ENCODE data around the gene EZR.

The EZR gene

GRCh38 chr6:158757753-158758090 lies 61.4 kb downstream of the EZR start:
- no peak for DNase-seq

DNA sequence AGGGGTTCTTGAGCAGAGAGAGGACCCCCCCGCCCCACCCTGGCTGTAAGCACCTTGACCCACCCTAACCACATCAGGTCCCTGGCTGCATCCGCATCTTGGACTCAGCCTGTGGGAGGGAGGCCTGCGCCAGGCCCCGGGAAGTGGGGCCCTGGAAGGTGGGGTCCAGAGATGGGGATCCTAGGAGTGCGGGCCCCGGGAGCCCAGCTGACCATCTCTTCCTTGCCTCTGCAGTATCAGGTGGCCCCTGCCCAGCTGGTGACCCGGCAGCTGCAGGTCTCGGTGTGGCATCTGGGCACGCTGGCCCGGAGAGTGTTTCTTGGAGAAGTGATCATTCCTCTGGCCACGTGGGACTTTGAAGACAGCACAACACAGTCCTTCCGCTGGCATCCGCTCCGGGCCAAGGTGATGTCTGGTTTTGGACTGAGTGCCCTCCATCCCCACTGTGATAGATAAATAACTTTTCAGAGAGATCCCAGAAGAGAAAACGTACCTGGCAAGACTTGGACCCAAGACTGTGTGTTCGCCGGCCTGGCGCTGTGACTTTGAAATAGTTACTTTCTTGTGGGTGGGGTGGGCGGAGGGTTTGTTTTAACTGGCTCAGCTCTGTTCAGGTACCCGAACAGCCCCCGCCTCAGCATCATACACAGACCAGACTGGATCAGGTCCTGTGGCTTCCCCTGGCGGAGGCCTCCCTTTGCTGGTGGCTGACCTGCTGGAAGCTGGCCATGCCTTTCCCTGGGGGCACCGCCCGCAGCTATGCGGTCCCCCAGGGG lies 62.0 kb downstream of the EZR start:
- DNase-seq, result no peak

- no peak for DNase-seq
Measured at GRCh38 chr6:158756126-158756525, 63.0 kb downstream of the EZR start.

DNA sequence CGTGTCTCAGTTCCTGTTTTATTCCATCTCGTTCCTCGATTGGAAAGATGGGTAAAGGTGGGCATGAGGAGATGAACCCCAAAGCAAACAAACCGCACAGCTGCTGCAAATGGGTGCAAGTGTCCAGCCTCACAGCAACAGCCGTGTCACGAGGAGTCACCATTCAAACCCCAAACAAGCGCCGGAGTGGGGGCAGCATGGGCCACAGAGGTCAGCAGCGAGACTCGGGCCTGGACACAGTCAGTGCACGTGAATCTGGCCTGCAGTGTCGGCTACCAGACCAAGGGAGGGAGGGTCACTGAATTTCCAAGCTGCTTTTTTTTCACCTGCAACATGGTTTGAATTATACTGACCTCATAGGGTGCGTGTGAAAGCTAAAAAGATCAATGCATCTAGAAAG lies 63.5 kb downstream of the EZR start:
- DNase-seq, result no peak

DNA sequence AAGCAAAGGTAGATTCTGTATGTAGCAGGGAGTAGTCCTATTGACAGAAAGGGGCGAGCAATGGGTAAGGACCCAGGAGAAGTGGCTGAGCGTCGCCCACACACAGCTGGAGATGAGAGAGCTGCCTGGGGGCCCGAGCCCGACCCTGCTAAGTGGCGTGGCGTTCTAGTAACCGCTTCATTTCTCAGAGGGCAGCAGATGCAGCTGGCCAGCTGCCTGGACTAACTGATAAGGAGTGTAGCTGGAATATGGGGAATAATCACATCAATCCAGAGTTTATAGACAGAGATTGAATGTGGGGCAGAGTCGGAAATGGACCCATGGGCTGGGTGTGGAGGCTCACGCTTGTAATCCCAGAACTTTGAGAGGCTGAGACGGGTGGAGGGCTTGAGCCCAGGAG lies 64.4 kb downstream of the EZR start:
- DNase-seq, result no peak

GRCh38 chr6:158753811-158754210 lies 65.4 kb downstream of the EZR start:
- no peak for DNase-seq

DNA sequence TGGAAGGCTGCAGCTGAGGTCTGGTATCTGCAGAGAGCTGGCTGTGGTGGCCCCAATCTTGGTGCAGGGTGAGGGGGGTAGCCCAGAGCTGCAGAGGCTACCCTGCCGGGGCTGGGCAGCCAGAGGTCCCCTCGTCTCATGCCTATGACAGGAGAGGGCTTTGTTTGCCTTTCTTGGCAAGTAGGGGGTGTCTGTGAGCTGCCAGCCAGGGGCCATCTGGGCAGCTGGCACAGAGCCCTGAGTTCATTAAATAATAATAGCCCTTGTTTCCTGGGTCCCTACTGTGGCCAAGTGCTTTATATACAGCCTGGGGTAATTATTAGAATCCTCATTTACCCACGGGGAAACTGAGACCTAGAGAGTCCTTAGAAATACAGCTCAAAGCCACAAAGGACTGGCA lies 66.6 kb downstream of the EZR start:
- DNase-seq, result no peak

- no peak for DNase-seq
Measured at GRCh38 chr6:158751921-158752320, 67.2 kb downstream of the EZR start.

GRCh38 chr6:158751224-158751623 lies 67.9 kb downstream of the EZR start:
- no peak for DNase-seq

- DNase-seq, result no peak
Measured at GRCh38 chr6:158744986-158745430, 74.2 kb downstream of the EZR start.

DNA sequence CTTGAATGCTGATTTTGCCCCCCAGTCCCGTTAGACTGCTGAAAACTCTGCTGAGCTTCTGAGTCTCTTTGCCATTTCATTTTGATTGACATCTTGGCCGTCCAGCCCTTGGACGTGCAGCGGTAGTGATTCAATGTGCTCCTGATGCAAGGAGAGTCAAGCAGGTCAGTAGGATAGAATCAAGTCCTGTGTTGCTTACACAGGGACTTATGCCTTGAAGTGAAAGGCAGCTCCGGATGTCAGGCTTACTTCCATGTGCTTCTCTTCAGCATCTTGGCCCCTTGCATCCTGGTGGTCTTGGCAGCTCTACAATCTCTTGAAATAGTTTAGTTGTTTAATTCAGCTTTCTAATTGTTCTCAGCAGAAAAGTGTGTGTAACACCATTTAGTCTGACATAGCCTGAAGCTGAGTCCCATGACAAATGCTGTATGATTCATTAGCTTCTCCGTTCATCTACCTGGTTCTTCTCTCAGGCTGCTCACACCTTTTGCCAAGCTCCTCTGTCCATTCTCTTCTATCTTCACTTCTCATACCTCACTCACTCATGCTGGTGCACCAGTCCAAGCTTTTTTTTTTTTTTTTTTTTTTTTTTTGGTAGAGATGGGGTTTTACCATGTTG lies 76.0 kb downstream of the EZR start:
- no peak for DNase-seq

- no peak for DNase-seq
Measured at GRCh38 chr6:158739673-158740072, 79.5 kb downstream of the EZR start.

- DNase-seq, result no peak
Measured at GRCh38 chr6:158737710-158738615, 81.2 kb downstream of the EZR start.

DNA sequence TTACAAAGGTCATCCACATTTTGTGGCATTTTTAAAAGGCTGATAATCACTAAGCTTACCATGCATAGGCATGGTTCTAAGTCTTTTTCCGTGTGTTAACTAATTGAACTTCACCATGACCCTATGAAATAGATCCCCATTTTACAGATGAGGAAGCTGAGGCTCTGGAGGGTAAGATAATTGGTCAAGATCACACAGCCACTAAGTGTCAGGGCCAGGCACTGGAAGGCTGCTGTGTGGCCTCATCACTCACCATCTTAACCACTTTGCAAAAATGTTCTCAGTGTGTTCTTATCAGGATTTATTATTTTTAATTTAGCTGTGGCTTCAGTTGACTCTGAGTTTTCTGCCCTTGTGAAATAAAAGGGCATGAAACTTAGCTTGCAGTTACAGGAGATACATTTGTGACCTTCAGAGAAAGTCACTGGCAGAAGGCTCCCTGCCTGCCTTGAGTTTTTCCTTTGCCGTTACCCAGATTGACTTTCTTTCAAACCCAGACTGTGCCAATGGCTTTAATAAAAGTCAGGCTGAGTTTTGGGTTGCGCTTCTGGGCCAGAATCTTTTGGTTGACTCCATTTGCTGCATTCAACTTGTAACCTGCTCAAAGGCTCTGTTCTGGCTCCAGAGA lies 82.0 kb downstream of the EZR start:
- no peak for DNase-seq

DNA sequence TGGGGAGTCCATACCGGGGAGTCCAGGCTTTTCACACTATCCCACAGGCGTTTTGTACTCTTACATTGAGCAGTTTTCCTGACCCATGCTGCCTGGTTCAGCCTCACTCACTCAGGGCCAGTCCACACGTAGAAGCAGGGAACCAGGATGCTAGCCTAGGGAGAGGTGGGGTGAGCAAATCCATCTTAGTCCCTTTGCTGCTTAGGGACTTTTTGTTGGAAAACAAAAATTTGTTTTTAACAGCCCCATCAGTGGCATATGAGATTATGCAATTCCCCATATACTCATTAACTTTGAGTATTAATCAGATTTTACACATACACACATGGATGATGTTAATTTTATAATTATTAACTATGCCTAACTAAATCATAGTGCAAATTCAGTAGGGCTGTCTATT lies 84.2 kb downstream of the EZR start:
- no peak for DNase-seq

DNA sequence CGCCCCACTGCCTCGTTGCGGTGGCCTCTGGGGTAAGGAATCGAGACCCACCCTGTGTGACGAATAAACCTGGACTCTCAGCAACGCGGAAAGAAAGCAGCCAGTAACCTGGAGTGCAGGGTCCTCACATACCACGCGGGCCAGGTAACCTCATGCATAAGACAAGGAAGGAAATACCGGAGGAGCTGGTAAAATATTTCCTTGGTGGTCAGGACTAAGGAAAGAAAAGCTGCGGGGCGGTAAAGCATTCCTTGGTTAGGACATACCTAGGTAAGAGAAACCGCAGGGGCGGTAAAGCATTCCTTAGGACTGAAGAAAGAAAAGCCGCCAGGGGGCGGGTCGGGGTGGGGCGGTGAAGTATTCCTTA lies 88.6 kb downstream of the EZR start:
- DNase-seq, result no peak

GRCh38 chr6:158729906-158730540 lies 89.1 kb downstream of the EZR start:
- no peak for DNase-seq

DNA sequence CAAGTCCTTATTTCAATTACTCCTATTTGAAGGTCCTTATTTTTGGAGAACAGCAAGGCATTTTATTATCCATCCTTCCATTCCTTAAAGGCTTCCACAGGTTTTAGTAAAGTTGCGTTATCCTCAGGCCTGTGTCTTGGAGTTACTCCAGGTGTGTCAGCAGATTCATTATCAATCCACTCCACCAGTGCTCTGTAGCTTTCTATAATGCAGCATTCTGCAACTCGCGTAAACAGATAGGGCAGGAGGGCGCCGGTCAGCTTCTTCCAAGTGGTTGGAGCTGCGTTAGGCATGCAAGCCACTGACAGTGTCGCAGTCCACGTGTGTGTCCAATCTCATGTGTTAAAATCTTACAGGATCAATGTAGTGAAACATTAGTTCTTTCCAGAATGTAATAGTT lies 93.5 kb downstream of the EZR start:
- DNase-seq, result no peak

- no peak for DNase-seq
Measured at GRCh38 chr6:158722176-158722729, 96.9 kb downstream of the EZR start.

DNA sequence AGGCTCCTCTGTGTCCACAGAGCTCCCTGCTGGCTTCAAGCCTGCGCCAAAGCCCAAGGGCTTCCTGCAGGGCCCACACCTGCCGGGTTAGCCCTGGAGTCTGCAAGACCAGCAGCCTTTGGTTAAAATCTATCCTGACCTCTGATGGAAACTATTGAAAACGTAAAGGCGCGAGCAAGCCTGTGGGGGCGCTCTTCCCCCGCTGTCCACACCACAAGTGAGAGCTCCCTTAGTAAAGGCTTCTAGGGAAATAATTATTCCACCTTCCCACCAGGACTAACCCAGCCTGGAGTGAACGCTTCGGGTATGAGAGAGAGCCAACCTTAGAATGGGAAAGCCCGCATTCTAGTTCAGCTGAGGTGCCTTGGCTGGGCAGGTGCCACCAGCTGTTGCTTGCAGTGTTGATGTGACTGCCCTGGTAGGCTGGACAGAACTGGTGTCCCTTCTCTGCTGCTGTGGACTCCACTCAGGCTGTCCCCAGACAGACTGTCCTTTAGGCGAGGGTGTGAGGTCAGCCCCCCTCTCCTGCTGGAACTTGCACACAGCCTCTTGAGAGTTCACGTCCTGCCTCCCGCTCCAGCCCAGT lies 100.6 kb downstream of the EZR start:
- DNase-seq, result no peak

GRCh38 chr6:158717341-158718330 lies 101.5 kb downstream of the EZR start:
- no peak for DNase-seq
